ENCODE measurements around the gene TRABD2A. TPM values are rescaled to one million over a fixed set of nuclear protein-coding genes. Genes with fewer than 3 reads are reported as not detected.

Gene TRABD2A
- total RNA-seq, 2 donors from 2014 or later: 4.8 to 7.7 TPM

- WGBS, 2 experiments (ENCODE audit: insufficient coverage in 1 of 2, insufficient read length in 1 of 2): 94% methylated on average over 2 of the region's 2 CpGs; no CpG with 5 or more reads in 1 of the 2 experiments
- H3K9me3 ChIP-seq (ENCODE audit: control insufficient read depth, low read length): no peaks in the 10 kb centered on the region
- H3K4me3 Mint-ChIP-seq: no peak overlapping the region
- H3K4me1 Mint-ChIP-seq: peaks cover 14% of the 10 kb centered on the region
- peak; percentile 33 for DNase-seq
- H3K9me3 Mint-ChIP-seq: peaks cover 3% of the 10 kb centered on the region
- TF ChIP-seq CTCF (conservative IDR thresholded peaks at IDR 0.05): no peak
- H3K4me3 ChIP-seq (ENCODE audit: low read length): no peak overlapping the region
- no peaks in the 10 kb centered on the region for H3K27me3 ChIP-seq (ENCODE audit: control insufficient read depth, insufficient read depth, low read length, poor library complexity, severe bottlenecking)
- no peak overlapping the region for H3K9ac ChIP-seq (ENCODE audit: extremely low read depth, low read length, poor library complexity, severe bottlenecking)
- H3K27ac ChIP-seq (ENCODE audit: low read depth, low read length): no peak overlapping the region
- no peaks in the 10 kb centered on the region for H3K4me1 ChIP-seq (ENCODE audit: control insufficient read depth, insufficient read depth, low read length)
- H3K36me3 ChIP-seq (ENCODE audit: control insufficient read depth, insufficient read depth, low read length): peaks cover 10% of the 10 kb centered on the region
- H3K36me3 Mint-ChIP-seq (ENCODE audit: low read depth): peaks cover 33% of the 10 kb centered on the region
- H3K27ac Mint-ChIP-seq: no peak overlapping the region
- H3K27me3 Mint-ChIP-seq (ENCODE audit: insufficient read depth): peaks cover 7% of the 10 kb centered on the region
Measured at GRCh38 chr2:84908948-84909713, 28.2 kb upstream of the TRABD2A start.

- H3K4me3 Mint-ChIP-seq: peak overlapping the region; percentile 97
- H3K36me3 ChIP-seq (ENCODE audit: control insufficient read depth, insufficient read depth, low read length): peaks cover 10% of the 10 kb centered on the region
- peak overlapping the region; percentile 99 for H3K9ac ChIP-seq (ENCODE audit: extremely low read depth, low read length, poor library complexity, severe bottlenecking)
- TF ChIP-seq CTCF (conservative IDR thresholded peaks at IDR 0.05): no peak
- H3K4me3 ChIP-seq (ENCODE audit: low read length): peak overlapping the region; percentile 94
- no peaks in the 10 kb centered on the region for H3K27me3 ChIP-seq (ENCODE audit: control insufficient read depth, insufficient read depth, low read length, poor library complexity, severe bottlenecking)
- peaks cover 20% of the 10 kb centered on the region for H3K27me3 Mint-ChIP-seq (ENCODE audit: insufficient read depth)
- peak overlapping the region; percentile 54 for H3K27ac ChIP-seq (ENCODE audit: low read depth, low read length)
- peak; percentile 85 for DNase-seq
- H3K9me3 ChIP-seq (ENCODE audit: control insufficient read depth, low read length): no peaks in the 10 kb centered on the region
- peak overlapping the region; percentile 94 for H3K27ac Mint-ChIP-seq
- H3K4me1 Mint-ChIP-seq: peaks cover 14% of the 10 kb centered on the region
- peaks cover 3% of the 10 kb centered on the region for H3K9me3 Mint-ChIP-seq
- WGBS, 2 experiments (ENCODE audit: insufficient coverage in 1 of 2, insufficient read length in 1 of 2): 21 to 28% methylated on average over 7 to 15 of the region's 15 CpGs
- no peaks in the 10 kb centered on the region for H3K4me1 ChIP-seq (ENCODE audit: control insufficient read depth, insufficient read depth, low read length)
- H3K36me3 Mint-ChIP-seq (ENCODE audit: low read depth): peaks cover 33% of the 10 kb centered on the region
Measured at GRCh38 chr2:84906900-84907714, 26.2 kb upstream of the TRABD2A start.

- DNase-seq: peak; percentile 59
- Mint-ChIP-seq H3K36me3 (ENCODE audit: low read depth) (peaks cover 33% of the 10 kb centered on the region), H3K27me3 (ENCODE audit: insufficient read depth) (peaks cover 25% of the 10 kb centered on the region), H3K4me3 (peak overlapping the region; percentile 97), H3K27ac (peak overlapping the region; percentile 94), H3K9me3 (peaks cover 3% of the 10 kb centered on the region), H3K4me1 (peaks cover 14% of the 10 kb centered on the region)
- WGBS, 2 experiments (ENCODE audit: insufficient coverage in 1 of 2, insufficient read length in 1 of 2): 1% methylated on average over 23 to 38 of the region's 38 CpGs
- TF ChIP-seq CTCF (conservative IDR thresholded peaks at IDR 0.05): no peak
- Histone ChIP-seq H3K4me3 (ENCODE audit: low read length) (peak overlapping the region; percentile 94), H3K27ac (ENCODE audit: low read depth, low read length) (peak overlapping the region; percentile 84), H3K4me1 (ENCODE audit: control insufficient read depth, insufficient read depth, low read length) (no peaks in the 10 kb centered on the region), H3K27me3 (ENCODE audit: control insufficient read depth, insufficient read depth, low read length, poor library complexity, severe bottlenecking) (no peaks in the 10 kb centered on the region), H3K9me3 (ENCODE audit: control insufficient read depth, low read length) (no peaks in the 10 kb centered on the region), H3K36me3 (ENCODE audit: control insufficient read depth, insufficient read depth, low read length) (peaks cover 10% of the 10 kb centered on the region), H3K9ac (ENCODE audit: extremely low read depth, low read length, poor library complexity, severe bottlenecking) (peak overlapping the region; percentile 99)
Measured at GRCh38 chr2:84906108-84906899, 25.4 kb upstream of the TRABD2A start.

Data from endodermal cell (in vitro differentiated cells).